AG04450 (cell line): Measurements from ENCODE around the gene LILRA5. TPM values are rescaled to one million over a fixed set of nuclear protein-coding genes. Genes with fewer than 3 reads are reported as not detected.

Source experiments
- CTCF ChIA-PET: fragments of 300-600, 350-600 bp; formaldehyde crosslinking; extraction: SDS; loops from one replicate; lab custom pipeline; 2022; ENCODE audit warnings: antibody characterized with exemption, inconsistent platforms; lab: Charles Lee
- POLR2A ChIA-PET: fragments of 350-600 bp; formaldehyde crosslinking; extraction: SDS; loops from one replicate; lab custom pipeline; 2021; ENCODE audit warnings: antibody characterized with exemption, inconsistent platforms; lab: Yijun Ruan, JAX
- DNase-seq: peaks from one replicate; pipeline ENCODE4 v3.0.0-alpha.2; 2011; ENCODE audit warnings: low read depth, low spot score
- H3K27ac ChIP-seq: one replicate; pipeline ENCODE4 v1.5.1; 2012; ENCODE audit warnings: low read depth, low read length, control low read depth
- H3K27me3 ChIP-seq: one replicate; pipeline ENCODE4 v1.6.0; 2012; ENCODE audit warnings: low read length; ENCODE audit not compliant: control insufficient read depth, insufficient read depth
- H3K4me3 ChIP-seq: 2 replicates; pipeline ENCODE4 v1.5.1; 2011; ENCODE audit warnings: mild to moderate bottlenecking, low read depth, low read length, control low read depth
- H3K9me3 ChIP-seq: 2 replicates; pipeline ENCODE4 v1.5.1; 2012; ENCODE audit warnings: low read length; ENCODE audit not compliant: control insufficient read depth, insufficient read depth
- CTCF ChIP-seq: IDR thresholded peaks from 2 replicates; pipeline ENCODE4 v1.5.1; 2011; ENCODE audit warnings: low read depth, low read length, control low read depth, inconsistent platforms
- polyA plus RNA-seq: library from polyadenylated mRNA; depleted of rRNA; stranded (reverse); fragments of >200 nt; gene quantifications from 2 replicates; pipeline ENCODE4 v1.2.3, GENCODE V29; 2011

Gene LILRA5
- polyA plus RNA-seq, 1 experiment, result not detected

GRCh38 chr19:54345938-54346386 lies 33.0 kb upstream of the LILRA5 start:
- Histone ChIP-seq H3K27ac (no peak overlapping the region), H3K4me3 (no peak overlapping the region), H3K9me3 (peaks cover 3% of the 10 kb centered on the region; the same call in 1 of the 2 replicates), H3K27me3 (no peaks in the 10 kb centered on the region)
- CTCF ChIA-PET, result interaction anchor here (1.3 kb wide), 1 partner anchor 115 kb away, joined by 3 read pairs; no protein-coding TSS in a partner anchor
- POLR2A ChIA-PET, result no interaction called here
- TF ChIP-seq CTCF, result no peak
- no peak for DNase-seq

GRCh38 chr19:54343868-54344267 lies 30.9 kb upstream of the LILRA5 start:
- no peak for DNase-seq
- Histone ChIP-seq H3K27me3 (no peaks in the 10 kb centered on the region), H3K27ac (no peak overlapping the region), H3K4me3 (no peak overlapping the region), H3K9me3 (peaks cover 3% of the 10 kb centered on the region; the same call in 1 of the 2 replicates)
- ChIA-PET POLR2A (no interaction called here), CTCF (no interaction called here)
- no peak for TF ChIP-seq CTCF

GRCh38 chr19:54341295-54341694 lies 28.3 kb upstream of the LILRA5 start:
- no peak overlapping the region for H3K27ac ChIP-seq
- peaks cover 3% of the 10 kb centered on the region; the same call in 1 of the 2 replicates for H3K9me3 ChIP-seq
- H3K27me3 ChIP-seq, result no peaks in the 10 kb centered on the region
- TF ChIP-seq CTCF, result no peak
- ChIA-PET CTCF (no interaction called here), POLR2A (no interaction called here)
- no peak overlapping the region for H3K4me3 ChIP-seq
- DNase-seq, result no peak

GRCh38 chr19:54339646-54340358 lies 26.8 kb upstream of the LILRA5 start:
- no peak overlapping the region for H3K4me3 ChIP-seq
- ChIA-PET POLR2A (no interaction called here), CTCF (no interaction called here)
- no peak for TF ChIP-seq CTCF
- peaks cover under 1% of the 10 kb centered on the region; the same call in 1 of the 2 replicates for H3K9me3 ChIP-seq
- H3K27ac ChIP-seq, result no peak overlapping the region
- no peaks in the 10 kb centered on the region for H3K27me3 ChIP-seq
- no peak for DNase-seq

- POLR2A ChIA-PET, result no interaction called here
These were observed 25.6 kb upstream of the LILRA5 start for GRCh38 chr19:54338521-54338920.

More at GRCh38 chr19:54338521-54338920, 25.6 kb upstream of the LILRA5 start:
- Histone ChIP-seq H3K9me3 (no peaks in the 10 kb centered on the region; the same call in 1 of the 2 replicates), H3K27me3 (no peaks in the 10 kb centered on the region), H3K27ac (no peak overlapping the region), H3K4me3 (no peak overlapping the region)
- CTCF ChIA-PET, result no interaction called here
- no peak for TF ChIP-seq CTCF
- no peak for DNase-seq
